HG03342 (cell line): ENCODE data around the gene GPR146.

Experiments used
- ATAC-seq: cut with Tn5 transposase; IDR thresholded peaks from one replicate; pipeline ENCODE4 v1.9.1; 2021; ENCODE audit warnings: mild to moderate bottlenecking, moderate library complexity; ENCODE audit not compliant: unreplicated experiment

GPR146 gene

DNA sequence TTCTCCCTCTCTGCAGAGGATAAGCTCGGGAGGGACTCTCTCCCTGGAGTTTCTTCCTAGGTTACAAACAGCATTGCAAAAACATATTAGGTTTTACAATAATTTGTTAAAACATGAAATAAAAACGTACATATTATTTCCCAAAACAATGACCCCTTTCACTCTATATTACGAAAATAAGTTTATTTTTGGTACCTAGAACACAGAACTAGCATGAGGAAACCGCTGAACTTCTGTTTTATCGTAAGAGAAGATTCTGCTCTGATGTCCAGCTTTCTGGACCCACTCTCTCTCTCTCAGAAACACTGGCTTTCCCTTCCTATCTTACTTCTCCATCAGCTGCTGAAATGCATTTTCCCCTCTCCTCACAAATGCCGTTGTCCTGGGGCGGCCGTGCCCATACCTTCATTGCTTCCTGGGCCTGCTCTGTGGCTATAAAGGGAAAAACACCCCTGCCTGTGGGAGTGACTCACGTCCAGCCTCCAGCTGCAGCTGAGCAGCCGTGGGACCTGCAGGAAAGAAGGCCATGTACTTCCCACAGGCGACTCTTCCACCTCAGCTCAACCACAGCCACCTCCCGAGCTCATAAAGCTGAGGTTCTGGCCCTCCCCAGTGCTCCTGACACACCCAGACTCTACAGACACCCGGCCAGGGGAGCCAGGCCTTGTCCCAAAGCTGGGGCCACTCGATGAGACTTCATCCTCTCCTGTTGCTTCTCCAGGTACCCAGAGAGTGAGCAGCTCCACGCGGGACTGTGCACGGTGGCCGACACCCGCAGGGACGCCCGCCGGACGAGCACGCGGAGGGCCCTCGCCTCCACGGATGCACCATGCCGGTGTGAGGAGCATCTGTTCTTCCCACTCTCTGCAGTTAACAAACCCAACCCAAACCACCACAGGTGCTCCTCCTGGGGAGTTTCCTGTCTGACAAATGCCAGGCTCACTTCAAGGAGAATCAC is 46.6 kb downstream of the GPR146 start:
- ATAC-seq: no peak

GRCh38 chr7:1091644-1092027 is 47.3 kb downstream of the GPR146 start:
- ATAC-seq: no peak

DNA sequence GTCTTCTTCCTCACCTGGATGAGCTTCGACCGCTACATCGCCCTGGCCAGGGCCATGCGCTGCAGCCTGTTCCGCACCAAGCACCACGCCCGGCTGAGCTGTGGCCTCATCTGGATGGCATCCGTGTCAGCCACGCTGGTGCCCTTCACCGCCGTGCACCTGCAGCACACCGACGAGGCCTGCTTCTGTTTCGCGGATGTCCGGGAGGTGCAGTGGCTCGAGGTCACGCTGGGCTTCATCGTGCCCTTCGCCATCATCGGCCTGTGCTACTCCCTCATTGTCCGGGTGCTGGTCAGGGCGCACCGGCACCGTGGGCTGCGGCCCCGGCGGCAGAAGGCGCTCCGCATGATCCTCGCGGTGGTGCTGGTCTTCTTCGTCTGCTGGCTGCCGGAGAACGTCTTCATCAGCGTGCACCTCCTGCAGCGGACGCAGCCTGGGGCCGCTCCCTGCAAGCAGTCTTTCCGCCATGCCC is 47.9 kb downstream of the GPR146 start:
- ATAC-seq: no peak

DNA sequence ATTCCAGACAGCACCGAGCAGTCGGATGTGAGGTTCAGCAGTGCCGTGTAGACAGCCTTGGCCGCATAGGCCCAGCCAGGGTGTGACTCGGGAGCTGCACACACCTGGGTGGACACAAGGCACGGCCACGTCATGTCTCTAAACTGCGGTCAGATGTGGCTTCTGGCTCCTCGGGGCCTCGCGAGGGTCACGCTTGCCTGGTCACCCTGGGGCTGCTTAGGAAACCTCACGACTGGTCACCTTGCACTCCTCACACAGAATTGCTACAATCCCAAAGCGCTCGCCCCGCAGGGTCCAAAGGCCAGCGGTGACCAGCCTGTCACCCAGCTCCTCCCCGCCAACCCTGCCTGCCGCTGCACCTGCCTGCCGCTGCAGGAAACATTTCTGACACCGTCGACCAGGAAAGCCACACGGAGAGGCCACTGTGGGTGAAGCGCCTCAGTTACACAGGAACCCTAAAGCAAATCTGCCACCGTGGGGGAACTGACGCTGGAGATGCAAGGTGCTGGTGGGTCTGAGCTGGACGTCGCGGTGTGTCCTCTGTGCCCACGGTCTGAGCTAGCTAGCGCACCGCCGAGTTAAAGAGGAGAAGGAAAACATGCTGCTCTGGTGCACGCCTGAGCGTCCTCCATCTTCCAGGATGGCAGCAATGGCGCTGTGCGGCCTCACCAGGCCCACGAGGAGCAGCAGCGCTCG is 48.6 kb downstream of the GPR146 start:
- no peak for ATAC-seq

GRCh38 chr7:1093502-1093843 is 49.1 kb downstream of the GPR146 start:
- no peak for ATAC-seq

DNA sequence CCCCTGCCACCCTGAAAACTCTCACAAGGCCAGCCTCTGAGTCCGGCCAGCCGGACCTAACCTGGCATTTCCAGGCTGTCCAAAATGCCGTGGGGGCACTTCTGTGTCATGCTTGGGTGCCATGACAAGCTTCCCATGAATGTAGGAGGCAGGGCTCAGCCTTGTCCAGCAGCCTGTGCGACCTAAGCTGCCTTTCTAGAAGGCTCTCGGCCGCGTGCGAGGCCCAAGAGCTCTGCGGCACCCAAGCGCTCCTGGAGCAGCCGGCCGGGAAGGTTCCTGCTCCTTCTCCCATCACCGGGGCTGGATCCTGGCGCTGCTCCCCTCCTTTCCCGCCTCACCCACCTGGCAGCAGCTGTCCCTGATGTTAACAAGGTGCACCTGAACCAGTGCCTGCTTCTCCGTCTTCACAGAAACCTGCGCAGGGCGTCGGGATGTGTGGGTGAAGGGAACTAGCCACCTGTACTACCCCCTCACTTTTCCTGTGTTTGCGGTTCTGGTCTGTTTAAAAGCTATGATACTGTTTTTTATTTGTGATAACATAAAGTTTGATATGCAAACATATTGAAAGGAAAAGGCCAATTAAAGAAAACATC is 49.7 kb downstream of the GPR146 start:
- ATAC-seq: no peak

DNA sequence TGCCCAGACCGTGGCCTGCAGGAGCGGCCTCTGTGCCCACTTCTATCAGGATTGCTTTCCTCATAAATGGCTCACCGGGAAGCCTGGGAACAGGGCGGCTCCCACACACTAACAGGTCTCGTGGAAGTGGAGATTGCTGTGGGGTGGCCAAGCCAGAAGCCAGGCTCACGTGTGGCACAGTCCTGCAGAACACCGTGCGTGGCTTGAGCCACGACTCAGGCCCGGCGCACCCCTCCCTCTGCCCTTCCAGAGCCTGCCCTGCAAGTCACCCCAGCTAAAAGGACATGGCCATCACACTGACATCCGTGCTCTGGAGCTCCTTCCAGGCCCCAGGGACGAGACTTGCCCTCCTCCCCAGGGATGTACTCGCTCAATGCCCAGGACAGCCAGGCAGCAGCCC is 50.5 kb downstream of the GPR146 start:
- ATAC-seq: no peak

DNA sequence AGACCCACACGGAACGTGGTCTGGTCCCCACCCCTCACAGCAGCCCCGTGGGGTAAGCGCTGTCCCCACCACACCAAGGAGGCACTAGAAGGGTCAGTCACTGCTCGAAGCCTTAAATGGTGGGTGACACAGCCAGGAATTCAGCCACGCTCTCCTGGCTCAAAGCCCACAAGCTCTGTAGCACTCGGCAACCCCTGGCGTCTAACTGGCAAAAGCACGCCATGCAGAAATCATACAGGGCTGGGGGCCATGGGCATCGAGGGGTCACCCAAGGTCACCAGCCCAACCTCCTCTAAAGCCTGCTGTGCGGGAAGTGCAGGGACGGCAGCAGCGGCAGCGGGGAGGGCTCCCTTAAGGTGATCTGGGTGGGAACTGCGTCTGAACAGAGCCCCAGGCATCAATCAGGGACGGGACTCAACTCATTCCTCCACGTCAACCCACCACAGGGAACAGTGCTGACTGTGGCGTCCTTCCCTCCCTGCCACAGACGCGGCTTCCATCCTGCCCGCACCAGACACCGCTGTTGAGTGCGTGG is 51.3 kb downstream of the GPR146 start:
- ATAC-seq: no peak

GRCh38 chr7:1096156-1097119 is 52.1 kb downstream of the GPR146 start:
- ATAC-seq: no peak

- no peak for ATAC-seq
These were observed 52.8 kb downstream of the GPR146 start for GRCh38 chr7:1097120-1097504.

DNA sequence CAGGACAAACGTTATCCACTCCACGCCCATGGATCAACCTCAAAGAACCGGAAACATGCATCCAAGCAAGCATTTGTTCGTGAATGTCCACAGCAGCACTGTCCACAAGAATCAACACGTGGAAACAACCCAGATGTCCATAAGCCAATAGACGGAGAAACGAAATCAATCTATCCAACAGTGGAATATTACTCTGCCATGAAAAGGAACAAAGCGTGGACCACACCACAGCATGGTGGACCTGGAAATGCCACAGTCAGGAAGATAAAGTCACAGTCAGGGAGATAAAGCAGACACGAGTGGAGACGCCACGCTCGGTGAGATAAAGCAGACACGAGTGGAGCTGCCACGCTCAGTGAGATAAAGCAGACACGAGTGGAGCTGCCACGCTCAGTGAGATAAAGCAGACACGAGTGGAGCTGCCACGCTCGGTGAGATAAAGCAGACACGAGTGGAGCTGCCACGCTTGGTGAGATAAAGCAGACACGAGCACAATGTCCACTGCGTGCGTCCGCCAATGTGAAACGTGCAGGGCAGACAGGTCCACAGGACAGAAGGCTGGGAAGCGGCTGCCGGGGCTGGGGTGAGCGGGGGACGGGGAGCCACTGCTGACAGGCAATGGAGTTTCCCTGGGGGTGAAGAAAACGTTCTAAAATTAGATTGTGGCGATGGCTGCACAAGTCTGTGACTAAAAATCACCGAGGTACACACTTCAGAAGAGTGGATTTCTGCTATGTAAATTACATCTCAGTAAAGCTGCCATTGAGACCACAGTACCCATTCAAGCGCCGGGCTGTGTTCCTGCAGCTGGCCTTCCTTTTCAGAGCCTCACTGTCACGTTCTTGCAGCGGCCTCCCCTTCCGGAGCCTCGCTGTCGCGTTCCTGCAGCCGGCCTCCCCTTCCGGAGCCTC is 54.2 kb downstream of the GPR146 start:
- ATAC-seq: peak; percentile 42

- ATAC-seq: no peak
These were observed 54.8 kb downstream of the GPR146 start for GRCh38 chr7:1099154-1099542.

DNA sequence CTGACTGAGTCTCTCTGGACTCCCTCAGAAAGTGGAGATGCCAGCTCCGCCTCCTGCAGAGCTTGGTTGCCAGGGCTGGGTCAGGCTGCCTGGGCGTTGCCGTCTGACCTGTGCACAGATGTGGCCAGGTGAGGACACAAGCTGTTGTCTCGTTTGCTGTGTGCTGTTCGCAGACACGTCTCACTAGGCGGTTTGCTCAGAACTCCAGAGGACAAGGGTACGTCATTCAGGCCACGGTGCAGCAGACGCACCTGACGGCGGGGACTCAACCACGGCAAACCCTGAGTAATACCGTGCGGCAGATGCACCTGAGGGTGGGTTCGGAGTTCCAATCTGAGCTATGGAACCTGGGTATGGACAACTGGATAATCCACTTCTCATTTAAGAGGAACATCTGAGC is 55.3 kb downstream of the GPR146 start:
- ATAC-seq: no peak

GRCh38 chr7:1100386-1100785 is 56.0 kb downstream of the GPR146 start:
- ATAC-seq: no peak

DNA sequence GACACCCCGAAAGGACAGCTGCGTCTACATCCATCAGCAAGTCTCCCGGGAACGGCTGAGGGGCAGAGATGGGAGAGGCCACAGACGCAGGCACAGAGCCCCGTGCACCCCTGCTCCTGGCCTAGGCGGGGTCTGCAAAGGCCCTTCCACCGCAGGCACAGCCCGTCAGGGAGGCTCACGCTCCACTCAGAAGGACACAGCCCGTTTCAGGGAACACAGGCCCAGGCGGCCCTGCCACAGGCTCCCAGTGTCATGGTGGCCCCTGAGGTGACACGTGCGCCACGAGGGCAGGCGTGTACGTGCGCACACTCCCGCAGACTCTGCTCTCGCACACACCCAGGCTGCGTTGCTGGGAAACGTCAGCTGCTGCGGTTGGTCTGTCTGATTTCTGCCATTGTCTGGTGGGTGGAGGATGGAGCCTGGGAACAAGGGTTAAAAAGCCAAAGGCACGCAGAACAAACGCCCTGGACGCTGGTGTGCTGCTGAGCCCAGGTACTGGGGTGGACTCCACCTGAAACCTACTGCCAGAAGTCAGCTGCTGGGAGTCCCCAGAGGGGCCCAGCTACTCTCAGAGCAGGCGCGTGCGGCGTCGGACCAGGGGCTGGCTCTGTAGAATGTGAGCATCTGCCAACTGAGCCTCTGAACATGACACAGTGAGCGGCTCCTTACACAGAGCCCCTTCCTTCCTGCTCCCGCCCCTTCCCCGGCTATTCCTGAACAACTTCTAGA is 56.7 kb downstream of the GPR146 start:
- no peak for ATAC-seq

- no peak for ATAC-seq
These were observed 57.5 kb downstream of the GPR146 start for GRCh38 chr7:1101563-1102431.

DNA sequence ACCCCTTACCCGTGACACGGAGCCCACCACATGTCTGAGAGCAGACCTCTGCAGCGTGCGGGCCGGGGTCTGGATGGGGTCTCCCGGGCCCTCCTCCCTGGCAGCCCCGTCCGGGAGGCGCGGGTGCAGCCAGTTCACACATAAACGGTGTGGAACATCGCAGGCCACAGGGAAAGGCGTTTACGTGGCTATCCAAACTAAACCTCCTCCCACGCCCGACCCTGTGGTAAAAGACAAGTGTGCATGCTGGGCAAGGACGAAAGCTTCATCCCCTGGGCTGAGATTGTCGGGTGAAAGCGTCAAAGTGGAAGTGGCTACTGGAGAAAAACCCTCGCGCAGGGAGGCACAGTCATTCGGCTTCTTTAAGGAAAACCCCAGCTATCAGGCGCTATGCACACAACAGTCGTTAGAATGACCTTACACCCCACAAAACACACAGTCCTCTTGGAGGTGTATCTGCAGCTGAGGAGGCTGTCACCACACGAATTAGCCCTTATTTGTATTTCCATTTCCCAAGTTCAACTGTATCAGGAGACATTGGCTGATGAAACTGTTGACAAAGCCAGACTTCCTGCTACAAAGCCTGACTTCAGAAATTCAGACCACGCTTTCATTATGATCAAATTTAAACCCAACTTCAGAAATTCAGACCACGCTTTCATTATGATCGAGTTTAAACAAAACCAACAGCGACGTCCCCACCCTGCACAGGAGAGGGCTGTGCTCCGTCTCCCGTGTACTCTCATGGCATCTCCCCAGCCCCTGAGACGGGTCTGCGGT is 58.9 kb downstream of the GPR146 start:
- ATAC-seq: peak; percentile 33
